Stimulated activated CD4-positive, alpha-beta T cell treated with anti-CD3 and anti-CD28 coated beads, Interleukin-2, amount 100 ng/mL, for 48 hours (primary cell): ENCODE measurements around the gene PRKN.
"Not testable (repeated sequence)": the region's sequence is repeated elsewhere in the genome, so short reads cannot be mapped to it uniquely, and the experiment has no call there.

Experiments used
- DNase-seq, 2 donors: peaks; one replicate each; pipeline ENCODE4 v3.0.0-alpha.2; 2020

PRKN gene

DNA sequence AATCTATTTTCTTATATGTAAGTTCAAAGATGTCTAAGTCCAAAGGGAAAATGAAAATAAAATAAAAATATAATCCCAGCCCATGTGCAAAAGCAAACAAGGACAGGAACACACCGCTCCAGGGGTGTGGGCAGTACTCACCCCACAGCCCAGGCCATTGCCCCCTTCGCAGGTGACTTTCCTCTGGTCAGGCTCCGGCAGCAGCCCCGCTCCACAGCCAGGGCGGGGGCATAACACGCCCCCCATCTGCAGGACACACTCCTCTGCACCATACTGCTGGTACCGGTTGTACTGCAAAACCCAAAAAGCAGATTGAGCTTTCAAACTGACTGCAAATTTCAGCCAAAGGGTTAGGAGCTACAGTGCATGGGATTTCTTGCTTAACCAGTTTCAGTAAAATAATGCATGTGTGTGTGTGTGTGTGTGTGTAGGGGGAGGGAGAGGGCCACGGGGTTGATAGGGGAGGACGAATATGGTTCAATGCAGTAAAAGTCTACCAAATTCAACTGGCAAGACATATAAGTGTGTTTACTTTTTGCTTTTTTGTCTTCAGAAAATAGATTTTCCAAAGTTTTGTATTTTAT is 1178.8 kb downstream of the PRKN start:
- no peak for DNase-seq

DNA sequence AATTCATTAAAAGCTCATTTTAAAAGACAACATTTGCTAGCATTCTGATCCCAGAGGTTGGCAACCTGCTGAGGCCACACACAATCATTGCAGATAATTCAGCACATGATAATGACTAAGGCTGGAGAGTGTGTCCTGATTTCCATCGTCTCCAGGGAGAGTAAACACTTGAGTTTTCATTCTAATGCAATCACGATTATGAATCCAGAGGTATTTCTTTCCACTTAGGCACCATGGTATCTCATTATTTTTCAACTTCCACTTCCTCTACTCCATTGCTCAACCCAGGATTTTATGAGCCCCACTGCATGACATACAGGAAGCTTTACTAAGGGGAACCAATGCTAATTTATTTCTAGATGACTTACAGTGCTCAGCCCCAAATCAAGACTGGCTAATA is 1179.9 kb downstream of the PRKN start:
- DNase-seq, result no peak

DNA sequence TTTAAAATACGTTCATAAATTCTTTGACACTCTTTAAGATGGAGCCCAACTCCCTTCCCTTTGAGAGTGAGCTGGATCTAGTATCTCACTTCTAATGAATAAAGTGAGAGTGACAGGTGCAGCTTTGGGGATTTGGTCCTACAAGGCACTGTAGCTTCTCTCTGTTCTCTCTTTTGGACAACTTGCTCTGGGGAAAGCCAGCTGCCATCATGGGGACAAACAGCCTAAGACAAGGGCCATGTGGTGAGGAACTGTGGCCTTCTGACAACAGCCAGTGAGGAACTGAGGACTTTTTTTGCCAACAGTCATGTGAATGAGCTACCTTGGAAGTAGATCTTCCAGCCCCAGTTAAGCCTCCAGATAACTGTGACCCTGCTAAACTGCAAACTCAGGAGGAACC is 1180.9 kb downstream of the PRKN start:
- no peak for DNase-seq

DNA sequence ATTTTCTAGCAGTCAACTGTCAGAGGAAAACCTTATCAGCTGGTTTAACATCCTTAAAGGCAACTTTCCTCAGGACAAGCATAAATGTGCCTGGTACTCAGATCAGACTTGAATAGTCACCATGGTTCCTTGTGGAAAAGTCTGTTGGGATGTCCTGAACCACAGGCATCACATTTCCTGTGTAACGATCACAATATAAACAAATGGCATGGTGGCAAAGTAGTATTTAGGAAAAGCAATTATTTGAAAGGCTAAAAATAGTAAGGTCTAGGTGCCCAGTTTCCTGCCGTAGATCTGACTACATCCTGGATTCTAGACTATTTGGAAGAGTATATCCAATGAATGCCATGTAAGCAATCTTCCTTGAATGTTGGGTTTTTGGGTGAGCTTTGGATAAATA is 1181.8 kb downstream of the PRKN start:
- no peak for DNase-seq

DNA sequence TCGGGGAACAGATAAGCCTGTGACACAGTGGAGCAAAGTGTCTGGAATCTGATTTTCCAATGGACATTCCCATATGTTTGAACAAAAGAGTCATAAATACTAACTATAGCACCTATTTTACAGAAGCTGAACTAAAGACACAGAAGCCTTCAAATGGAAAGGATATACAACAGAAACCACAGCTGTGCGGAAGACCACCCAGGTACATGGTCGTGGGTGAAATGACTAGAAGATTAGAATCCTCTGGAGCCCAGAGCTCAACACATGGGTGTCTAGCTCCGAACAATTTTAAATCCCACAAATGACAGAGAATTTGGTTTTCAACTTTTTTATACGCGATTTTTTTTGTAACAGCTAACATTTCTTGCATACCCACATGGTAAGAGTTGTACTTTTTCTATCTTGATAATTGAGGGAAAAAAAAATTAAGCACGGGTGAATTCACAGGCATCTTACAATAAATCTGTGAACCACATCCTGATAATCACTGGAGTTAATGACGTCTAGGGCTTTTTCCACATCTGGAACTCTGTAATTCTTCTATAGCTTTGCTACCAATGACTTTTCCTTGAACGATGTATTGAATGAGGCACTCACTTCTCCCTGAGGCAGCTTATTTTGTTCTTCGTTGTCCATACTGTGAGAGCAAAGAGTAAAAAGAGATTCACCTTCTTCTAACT is 1182.6 kb downstream of the PRKN start:
- no peak for DNase-seq

DNA sequence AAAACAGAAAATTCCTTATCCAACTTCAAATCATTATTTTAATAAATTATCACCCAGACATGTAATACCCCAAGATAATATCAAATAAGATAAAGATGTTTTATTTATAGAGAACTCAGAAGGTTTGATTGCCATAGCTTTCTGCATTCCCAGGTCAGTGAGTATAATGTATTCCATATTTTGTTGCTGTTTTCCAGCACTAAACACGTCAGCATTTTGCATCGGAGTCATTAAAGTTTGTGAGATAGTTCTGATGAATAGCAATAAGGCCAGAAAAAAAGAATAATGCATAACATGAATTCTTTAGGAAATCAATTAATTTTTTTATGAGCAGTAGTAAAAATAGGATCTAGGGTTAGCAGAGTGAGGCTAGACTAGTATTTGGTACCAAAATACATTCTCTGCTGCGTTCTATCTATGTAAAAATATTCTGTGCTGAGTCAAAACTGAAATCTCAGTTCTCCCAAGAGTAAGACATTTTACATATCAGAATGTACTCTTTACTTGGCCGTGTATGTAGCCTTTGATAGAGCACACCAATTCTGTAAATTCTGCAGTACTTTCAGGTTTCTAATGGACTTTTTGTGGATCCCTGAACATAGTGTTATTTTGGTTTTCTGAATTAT is 1183.8 kb downstream of the PRKN start:
- no peak for DNase-seq

DNA sequence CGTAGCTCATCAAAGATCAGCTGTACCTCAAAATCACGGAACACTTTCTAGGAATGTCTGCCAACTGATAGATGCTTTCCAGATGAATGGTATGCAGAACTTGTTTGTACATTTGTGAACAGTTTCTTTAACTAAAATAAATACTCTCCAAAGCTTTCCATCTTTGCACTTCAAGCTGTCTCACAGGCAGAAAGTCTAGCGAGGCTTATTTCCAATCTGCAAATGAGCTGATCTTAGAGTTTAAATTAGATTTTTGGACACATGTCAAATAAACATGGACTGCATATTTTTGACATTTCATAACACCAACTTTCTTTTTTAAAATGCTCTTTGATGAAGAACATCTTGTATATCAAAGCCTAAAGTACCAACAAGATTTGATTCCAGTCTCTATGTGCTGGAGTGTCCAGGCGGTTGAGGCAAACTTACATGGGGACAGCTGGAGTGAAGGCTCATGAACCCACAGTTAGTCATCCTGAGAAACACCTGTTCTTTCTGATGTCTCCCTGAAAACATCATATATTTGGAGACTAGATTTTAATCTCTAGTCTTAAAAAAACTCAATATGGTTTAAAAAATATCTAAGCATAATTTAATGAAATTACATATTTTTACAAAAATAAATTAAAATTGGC is 1185.1 kb downstream of the PRKN start:
- DNase-seq, result no peak

DNA sequence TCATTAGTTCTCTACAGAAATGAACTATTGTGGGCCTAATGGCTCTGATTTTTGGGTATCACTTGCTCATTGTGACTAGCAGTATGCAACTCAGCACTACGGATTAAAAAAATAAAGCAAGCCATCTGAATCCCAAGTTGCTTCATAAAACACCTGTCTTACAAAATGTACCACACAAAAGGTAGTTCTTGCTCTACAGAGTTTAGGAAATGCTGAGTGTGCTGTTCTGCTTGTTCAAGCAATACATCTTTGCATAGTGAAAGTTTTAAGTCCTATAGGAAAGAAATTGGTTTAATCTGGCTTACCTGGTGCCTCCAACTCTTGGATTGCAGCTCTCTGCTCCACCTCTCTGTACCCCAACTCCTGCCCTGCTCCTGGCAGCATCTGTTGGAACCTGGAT is 1187.0 kb downstream of the PRKN start:
- no peak for DNase-seq

DNA sequence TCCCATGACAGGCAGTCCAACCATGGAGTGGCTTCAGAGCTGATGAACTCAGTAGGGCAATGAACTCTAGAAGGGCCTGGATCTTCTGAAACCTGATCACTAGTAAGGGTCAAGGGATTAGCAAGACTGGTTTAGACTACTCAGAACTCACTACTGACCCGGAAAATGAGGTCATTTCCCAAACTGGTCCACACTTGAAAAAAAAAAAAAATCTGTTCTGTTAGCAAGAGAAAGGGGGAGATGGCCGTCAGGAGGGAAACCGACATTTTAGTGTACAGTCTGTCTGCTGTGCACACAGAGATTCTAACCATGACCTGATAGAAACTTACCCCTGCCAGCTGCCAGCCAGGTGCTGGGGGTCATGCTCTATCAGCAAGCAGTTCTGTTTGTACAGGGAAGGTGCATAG is 1191.3 kb downstream of the PRKN start:
- no peak for DNase-seq

DNA sequence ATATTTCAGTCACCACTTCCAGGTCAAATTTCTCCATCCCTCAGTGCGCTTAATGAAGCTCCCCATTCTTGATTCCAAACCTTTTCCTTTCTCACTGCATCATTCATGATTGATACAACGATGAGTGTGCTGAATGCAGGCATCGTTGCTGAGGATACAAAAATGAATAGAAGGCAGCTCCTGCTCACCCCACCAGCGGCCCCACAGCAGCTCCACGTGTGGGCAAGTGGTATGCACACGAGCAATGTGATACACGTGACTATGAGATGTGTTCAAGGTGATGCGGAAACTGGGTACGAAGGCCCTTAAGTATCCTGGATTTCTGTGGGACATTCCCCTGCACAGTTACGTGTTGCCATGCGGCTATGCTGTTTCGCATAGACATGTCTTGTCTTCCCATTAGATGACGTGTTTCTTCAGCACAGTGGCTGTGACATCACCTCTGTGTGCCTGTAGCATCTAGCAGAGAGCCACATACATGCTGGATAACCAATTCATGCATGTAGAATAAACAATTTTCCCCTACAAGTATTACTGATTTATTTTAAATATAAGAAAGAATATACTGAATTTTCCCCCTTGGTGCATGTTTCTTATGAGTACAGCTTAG is 1193.2 kb downstream of the PRKN start:
- no peak for DNase-seq

DNA sequence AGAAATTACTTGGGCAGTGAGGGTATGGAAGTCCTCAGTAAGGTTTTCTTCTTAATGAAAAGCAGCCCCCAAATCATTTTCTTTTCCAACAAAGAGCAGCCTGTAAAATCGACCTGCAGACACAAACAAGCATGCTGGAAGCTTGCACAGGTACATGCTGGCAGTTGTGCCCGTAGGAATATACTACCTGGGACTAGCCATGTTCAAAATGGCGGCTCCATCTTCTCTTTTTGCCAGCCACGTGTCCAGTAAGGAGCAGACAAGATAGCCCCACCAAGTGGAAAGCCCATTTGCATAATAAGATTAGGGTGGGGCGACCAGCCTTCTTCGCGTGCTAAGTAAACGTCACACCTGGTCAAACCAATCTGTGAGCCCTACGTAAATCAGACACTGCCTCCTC is 1194.3 kb downstream of the PRKN start:
- DNase-seq, result no peak

DNA sequence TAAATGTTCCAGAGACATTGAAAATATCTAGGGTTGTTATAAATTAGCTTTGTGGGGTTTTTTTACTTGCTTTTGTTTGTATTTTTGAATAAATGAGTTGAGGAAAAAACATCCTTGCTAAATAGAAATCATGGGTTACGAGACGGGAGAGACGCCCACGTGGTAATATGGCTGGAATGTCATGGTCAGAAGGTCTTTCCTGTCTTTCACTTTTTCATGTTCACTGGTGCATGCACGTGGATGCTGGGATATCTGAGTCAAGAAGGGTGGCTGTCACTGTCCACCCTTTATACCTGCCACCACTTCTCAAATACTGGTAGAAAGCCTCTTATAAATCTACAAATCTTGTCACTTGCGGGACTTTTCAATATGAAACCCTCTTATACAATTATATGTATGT is 1195.0 kb downstream of the PRKN start:
- no peak for DNase-seq

DNA sequence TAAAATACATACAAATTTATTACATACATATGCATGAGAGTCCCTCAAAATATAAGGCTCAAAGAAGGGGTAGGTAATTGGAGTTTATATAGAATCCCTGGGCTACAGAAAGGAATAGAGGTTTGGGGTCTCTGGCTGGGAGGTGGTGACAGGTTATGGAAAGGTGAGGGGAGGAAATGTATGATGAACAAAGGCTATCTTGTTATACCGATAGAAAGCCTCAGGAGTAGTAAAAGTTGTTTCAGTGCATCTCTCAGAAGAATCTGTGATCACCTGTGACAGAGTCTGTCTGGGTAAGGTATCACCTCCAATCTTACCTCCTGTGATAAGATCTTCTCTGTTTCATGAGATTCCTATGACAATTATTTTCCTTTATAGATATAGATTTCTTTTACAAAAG is 1200.8 kb downstream of the PRKN start:
- no peak for DNase-seq

DNA sequence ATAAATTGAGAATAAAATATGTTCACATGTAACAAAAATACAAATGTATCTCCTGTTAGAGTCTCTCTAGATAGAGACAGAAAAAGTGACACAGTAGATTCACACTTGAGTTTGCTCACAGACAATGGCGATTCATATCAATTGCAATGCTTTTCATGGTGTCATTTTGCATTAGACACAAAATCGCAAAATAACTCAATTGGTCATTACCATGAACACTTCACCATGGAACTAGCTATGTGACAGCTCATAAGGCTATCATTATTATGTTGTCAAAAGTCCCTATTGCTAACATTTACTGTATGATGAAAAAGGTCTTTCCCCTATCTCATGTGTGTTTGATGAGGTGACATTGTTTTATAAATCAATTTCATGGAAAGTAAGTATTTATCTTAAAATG is 1204.2 kb downstream of the PRKN start:
- no peak for DNase-seq

DNA sequence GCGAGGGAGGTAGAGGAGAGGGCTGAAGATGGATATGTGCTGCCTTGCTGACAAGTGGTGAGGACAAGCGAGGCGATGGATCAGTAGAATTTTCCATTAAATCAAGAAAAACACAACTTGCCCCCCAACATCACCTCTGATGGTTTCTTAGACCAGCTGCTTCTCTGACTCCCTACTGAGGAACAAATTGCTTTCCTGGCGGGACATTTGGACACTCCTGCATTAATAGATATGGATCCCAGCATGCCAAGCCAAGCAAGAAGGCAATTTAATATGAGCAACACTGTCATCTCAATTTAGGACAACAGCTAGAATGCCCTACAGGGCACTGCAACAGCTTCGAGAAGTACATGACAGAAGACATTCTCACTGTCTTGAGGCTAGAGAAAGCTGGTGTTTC is 1205.3 kb downstream of the PRKN start:
- DNase-seq, result no peak

DNA sequence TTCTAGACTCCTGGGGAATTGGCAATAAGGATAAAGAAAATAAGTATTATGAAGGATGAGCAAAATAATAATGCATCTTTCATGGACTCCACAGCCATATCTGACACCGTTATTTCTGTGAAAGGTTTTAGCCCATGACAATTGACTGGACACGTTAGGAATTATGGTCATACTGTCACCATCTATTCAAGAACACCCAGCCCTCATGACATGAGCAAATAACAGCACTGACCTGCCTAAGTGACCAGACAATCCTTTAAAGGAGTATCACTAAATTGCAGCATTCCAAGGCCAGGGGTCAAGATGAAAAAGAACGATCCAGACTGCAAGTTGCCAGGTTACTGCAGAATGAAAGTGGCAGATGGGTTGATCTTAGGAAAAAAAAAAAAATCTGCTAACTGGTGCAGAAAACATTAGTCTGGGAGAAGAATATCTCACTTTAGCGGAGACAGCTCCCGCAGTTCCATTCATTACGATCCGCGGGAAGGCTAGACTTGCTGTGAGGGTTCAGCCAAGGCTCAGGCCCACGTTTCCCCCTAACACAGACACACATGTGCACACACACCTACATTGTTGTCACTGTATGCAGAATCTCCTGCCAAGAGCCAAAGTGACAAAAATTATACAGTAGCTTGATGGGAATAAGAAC is 1216.0 kb downstream of the PRKN start:
- DNase-seq, result no peak

DNA sequence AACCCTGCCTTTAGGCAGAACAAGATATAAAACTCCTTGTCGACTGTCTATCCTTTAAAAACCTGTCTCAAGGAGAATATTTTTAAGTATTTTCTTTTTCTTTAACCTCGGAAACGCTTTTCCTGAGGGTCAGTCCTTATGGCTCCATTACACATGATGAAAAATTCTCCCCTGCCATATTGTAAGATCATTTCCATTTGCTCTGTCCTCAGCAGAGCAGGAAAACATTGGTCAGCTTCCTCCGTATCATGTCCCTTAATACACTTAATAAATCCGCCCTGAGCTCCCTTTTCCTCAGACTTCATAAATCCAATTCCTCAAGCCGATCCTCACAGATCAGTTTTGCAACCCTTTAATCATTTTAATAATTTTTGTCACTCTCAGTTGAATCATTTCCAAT is 1219.2 kb downstream of the PRKN start:
- no peak for DNase-seq

DNA sequence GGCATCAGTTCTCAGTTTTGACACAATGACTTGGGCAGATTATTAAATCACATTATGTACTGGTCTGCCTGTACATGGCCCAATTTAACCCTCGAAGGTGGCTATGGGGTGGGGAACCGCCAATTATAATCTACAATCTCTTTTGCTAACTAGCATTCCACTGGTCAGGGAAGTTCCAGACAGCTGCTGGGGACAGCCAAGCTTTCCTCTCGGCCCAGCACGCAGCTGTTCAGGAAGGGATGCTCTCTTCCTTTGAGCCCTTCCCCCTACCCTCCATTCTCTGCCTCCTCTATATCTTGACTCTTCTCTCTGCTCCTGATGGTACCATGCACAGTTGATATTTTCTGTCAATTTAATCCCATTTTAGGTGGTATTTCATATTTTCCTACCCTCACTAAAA is 1220.2 kb downstream of the PRKN start:
- DNase-seq, result no peak

DNA sequence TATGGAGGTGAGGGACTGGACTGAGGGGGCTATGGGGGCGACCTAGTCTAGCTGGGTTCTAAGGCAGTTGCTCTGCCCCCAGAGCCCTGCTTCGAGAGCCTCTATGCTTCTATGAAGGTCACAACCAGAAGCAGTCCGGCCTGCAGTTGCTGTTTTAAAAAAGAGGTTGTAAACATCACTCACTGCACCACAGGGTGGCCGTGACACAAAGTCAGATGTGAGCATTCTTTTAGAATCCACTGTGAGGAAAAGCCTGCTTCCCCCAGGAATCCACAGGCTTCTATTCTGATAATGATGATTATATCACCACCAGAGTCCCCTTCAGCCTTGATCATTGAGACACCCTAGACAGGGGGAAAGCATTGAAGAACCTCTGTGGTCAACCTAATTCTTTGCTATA is 1224.0 kb downstream of the PRKN start:
- no peak for DNase-seq

DNA sequence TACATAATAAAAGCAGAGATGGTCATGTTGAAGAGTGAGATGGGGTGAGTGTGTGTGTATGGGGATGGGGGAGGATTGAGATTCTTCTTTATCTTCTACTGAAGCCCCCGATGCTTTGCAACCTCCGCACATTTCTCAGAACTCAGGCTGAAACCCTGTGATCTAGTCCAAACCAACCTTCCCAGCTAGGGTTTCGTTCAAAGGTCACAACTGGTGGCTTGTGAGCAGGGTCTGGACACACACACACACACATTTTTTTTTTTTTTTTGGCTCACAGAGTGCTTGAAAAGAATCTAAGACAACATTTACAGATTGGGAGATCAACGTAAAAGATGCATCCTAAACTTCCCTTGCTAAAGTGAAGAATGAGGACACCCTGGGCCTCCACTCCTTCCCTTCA is 1228.7 kb downstream of the PRKN start:
- DNase-seq, result no peak

DNA sequence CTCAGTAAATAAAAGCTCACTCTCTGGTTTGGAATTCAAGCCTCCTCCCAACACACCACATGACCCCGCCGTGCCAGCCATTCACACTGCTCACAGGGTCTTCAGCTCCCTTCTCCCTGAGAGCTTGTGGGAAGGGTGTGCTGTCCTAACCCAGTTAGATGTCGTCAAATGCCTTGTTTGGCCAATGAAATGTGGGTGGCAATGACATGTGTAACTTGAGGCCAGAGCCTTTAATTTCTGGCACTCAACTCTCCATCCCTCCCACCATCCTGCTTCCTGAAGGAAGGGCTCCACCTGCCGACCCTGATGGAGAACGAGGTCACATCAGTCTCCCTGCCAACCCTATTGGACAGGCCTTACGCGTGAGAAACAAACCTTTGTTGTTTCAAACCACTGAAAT is 1229.2 kb downstream of the PRKN start:
- DNase-seq, result no peak

DNA sequence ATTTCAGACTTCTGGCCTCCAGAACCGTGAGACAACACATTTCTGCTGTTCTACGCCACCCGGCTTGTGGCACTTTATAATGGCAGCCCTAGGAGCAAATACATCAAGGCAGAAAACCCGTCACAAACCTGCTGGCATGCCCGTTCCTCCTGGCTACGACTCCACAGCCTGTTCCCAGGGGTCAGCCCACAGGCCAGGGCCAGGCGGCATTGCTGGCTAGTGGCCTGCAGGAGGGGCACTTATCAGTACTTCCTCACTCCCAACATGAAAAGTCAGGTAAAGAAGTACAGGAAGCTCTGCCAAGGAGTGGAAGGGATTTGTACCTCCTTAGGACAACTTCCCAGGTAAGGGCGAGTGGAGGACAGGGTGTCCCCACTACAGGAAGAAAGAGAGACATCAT is 1230.6 kb downstream of the PRKN start:
- no peak for DNase-seq

DNA sequence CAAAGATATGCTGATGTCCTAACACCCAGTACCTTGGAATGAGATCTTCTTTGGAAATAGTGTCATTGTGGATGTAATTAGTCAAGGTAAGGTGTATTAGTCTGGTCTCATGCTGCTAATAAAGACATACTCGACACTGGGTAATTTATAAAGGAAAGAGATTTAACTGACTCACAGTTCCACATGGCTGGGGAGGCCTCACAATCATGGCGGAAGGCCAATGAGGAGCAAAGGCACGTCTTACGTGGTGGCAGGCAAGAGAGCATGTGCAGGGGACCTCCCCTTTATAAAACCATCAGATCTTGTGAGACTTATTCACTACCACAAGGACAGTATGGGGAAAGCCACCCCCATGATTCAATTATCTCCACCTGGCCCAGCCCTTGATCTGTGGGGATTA is 1231.3 kb downstream of the PRKN start:
- DNase-seq, result not testable (repeated sequence)
